Psoas muscle (tissue), 8 donors: Measurements from ENCODE around the gene LNPEP. TPM values are rescaled to one million over a fixed set of nuclear protein-coding genes. Genes with fewer than 3 reads are reported as not detected.

Experiments
- ATAC-seq, 4 donors: fragments of 200-7000 bp; cut with Tn5 transposase; one replicate each; pipeline ENCODE4 v1.9.1; 2020; ENCODE audit warnings: moderate library complexity in 3 of 4, mild to moderate bottlenecking in 2 of 4
- DNase-seq, 2 donors: peaks; one replicate each; pipeline ENCODE4 v3.0.0-alpha.2; 2020
- H3K27ac ChIP-seq: fragments of 200-600 bp; one replicate; pipeline ENCODE4 v1.8.0; 2022
- H3K27me3 ChIP-seq, 3 donors: fragments of 200-600 bp in 1 of 3; one replicate each; pipeline versions ENCODE4 v1.6.1 to v1.8.0; 2013 to 2022; ENCODE audit warnings: low read length in 2 of 3, mild to moderate bottlenecking in 2 of 3, moderate library complexity in 1 of 3; ENCODE audit not compliant: insufficient read depth in 3 of 3
- H3K36me3 ChIP-seq, 2 donors: fragments of 200-600 bp in 1 of 2; one replicate each; pipeline versions ENCODE4 v1.6.1 to v1.8.0; 2013 to 2022; ENCODE audit warnings: low read depth in 1 of 2, mild to moderate bottlenecking in 1 of 2, moderate library complexity in 1 of 2; ENCODE audit not compliant: insufficient read depth in 1 of 2
- H3K4me1 ChIP-seq: fragments of 200-600 bp; one replicate; pipeline ENCODE4 v1.8.0; 2022
- H3K4me3 ChIP-seq: fragments of 200-600 bp; one replicate; pipeline ENCODE4 v1.8.0; 2022; ENCODE audit warnings: mild to moderate bottlenecking
- H3K9me3 ChIP-seq: fragments of 200-600 bp; one replicate; pipeline ENCODE4 v1.8.0; 2022
- CTCF ChIP-seq: fragments of 200-600 bp; IDR thresholded peaks from one replicate; pipeline ENCODE4 v1.8.0; 2022; ENCODE audit warnings: antibody characterized with exemption
- WGBS, 3 donors: extraction: QIAGEN DNeasy Blood & Tissue Kit; methylation state at CpG; one replicate each; pipeline versions ENCODE4 v1.1.6 to v1.1.7; 2013; 5-methylcytosine and 5-hydroxymethylcytosine counted together
- intact Hi-C, 2 donors: fragments of 100-400 bp; cut with DNase I; formaldehyde crosslinking; loops; one replicate each; pipeline versions ENCODE4 v1.11.0 to v1.14.2; 2022
- polyA plus RNA-seq, 3 donors: library from polyadenylated mRNA; stranded (reverse); fragments of 200-250 nt; gene quantifications; one replicate each; pipeline ENCODE4 v1.2.3, GENCODE V29; 2013
- total RNA-seq, 4 donors: library from RNA; stranded (reverse); fragmentation: NEBNext Ultra II Directional in 2 of 4; extraction: Animal tissue kit (Norgen Biotek cat#: 25700) in 2 of 4; gene quantifications; one replicate each; pipeline versions ENCODE4 v1.2.1 to v1.2.4, GENCODE V29; 2021 to 2023
- donor health status: healthy with polysubstance abuse.
- donor health status: DM: no; HTN: no; CAD: no; lungs with moderate emphysema.
- donor health status: Bipolar disorder and iron deficiency.
- donor health status: healthy.
- donor health status: DM: yes; HTN: yes; CAD: no.
- donor health status: DM: no; HTN: no; CAD: no.
- donor health status: DM: no; HTN: no; CAD: no.
- donor health status: DM: yes; HTN: yes; CAD: no.

Gene LNPEP
- total and polyA plus RNA-seq, 7 donors: 4.1 to 62.8 (median 30.4) TPM

GRCh38 chr5:96922499-96923244 is 13.2 kb upstream of the LNPEP start:
- WGBS, 3 donors: 85 to 91% (median 88%) methylated on average over 12 of the region's 12 CpGs

GRCh38 chr5:96924016-96924443 is 11.8 kb upstream of the LNPEP start:
- Histone ChIP-seq H3K4me3 (no peak overlapping the region), H3K9me3 (no peaks in the 10 kb centered on the region), H3K4me1 (peaks cover 34% of the 10 kb centered on the region), H3K27me3 (no peaks in the 10 kb centered on the region), H3K36me3 (no peaks in the 10 kb centered on the region), H3K27ac (peak overlapping the region; percentile 89)
- 26 to 44% (median 35%) methylated on average over 3 of the region's 3 CpGs for WGBS, 3 donors
- TF ChIP-seq CTCF: no peak
- DNase-seq: no peak
- ATAC-seq: peak in 1 of 4 donors; percentile 36
- intact Hi-C loops: loop anchor here in 1 of 2 donors (5.0 kb wide), 1 partner anchor 37 kb away; no protein-coding TSS in a partner anchor

More at GRCh38 chr5:96922499-96923244, 13.2 kb upstream of the LNPEP start:
- intact Hi-C loops: loop anchor here in 1 of 2 donors (5.0 kb wide), 1 partner anchor 35 kb away; no protein-coding TSS in a partner anchor
- DNase-seq (no peak), ATAC-seq (peak in 2 of 4 donors; percentile 10 to 20)
- H3K4me3 ChIP-seq: no peak overlapping the region
- peaks cover 31% of the 10 kb centered on the region for H3K4me1 ChIP-seq
- H3K9me3 ChIP-seq: no peaks in the 10 kb centered on the region
- H3K36me3 ChIP-seq: no peaks in the 10 kb centered on the region
- TF ChIP-seq CTCF: no peak
- H3K27me3 ChIP-seq: no peaks in the 10 kb centered on the region
- peak overlapping the region; percentile 89 for H3K27ac ChIP-seq

GRCh38 chr5:96926276-96926675 is 9.6 kb upstream of the LNPEP start:
- WGBS, 3 donors: 92 to 97% (median 93%) methylated on average over 1 of the region's 1 CpG
- no peaks in the 10 kb centered on the region for H3K36me3 ChIP-seq
- H3K27ac ChIP-seq: no peak overlapping the region
- H3K9me3 ChIP-seq: no peaks in the 10 kb centered on the region
- no peak for TF ChIP-seq CTCF
- peaks cover 36% of the 10 kb centered on the region for H3K4me1 ChIP-seq
- no peaks in the 10 kb centered on the region for H3K27me3 ChIP-seq
- DNase-seq (no peak), ATAC-seq (no peak)
- intact Hi-C loops: no loop called here
- no peak overlapping the region for H3K4me3 ChIP-seq

GRCh38 chr5:96927008-96927407 is 8.9 kb upstream of the LNPEP start:
- no peak overlapping the region for H3K4me3 ChIP-seq
- intact Hi-C loops: no loop called here
- H3K27ac ChIP-seq: no peak overlapping the region
- DNase-seq: no peak
- peaks cover 33% of the 10 kb centered on the region for H3K4me1 ChIP-seq
- no peak for TF ChIP-seq CTCF
- H3K27me3 ChIP-seq: no peaks in the 10 kb centered on the region
- no peaks in the 10 kb centered on the region for H3K36me3 ChIP-seq
- no peaks in the 10 kb centered on the region for H3K9me3 ChIP-seq
- ATAC-seq: no peak
